Activated T-helper 1 cell treated with anti-CD3 and anti-CD28 coated beads, Interleukin-12 subunit alpha, Interleukin-12 subunit beta, Interleukin-2, Interleukin-4 antibody, amounts not matched to agents 30 ng/mL and 10 ng/mL and 1 ng/mL, durations not matched to agents 14 hours and 24 hours and 36 hours (primary cell): Measurements from ENCODE around the gene CDK12. TPM values are rescaled to one million over a fixed set of nuclear protein-coding genes. Genes with fewer than 3 reads are reported as not detected.
"Not testable (repeated sequence)": the region's sequence is repeated elsewhere in the genome, so short reads cannot be mapped to it uniquely, and the experiment has no call there.

ENCODE experiments used
- DNase-seq: peaks from one replicate; pipeline ENCODE4 v3.0.0; 2021; ENCODE audit warnings: low spot score
- H3K27ac Mint-ChIP-seq: one replicate; pipeline ENCODE4 v1.8.0; 2021; ENCODE audit warnings: mild to moderate bottlenecking, mixed read lengths
- H3K27me3 Mint-ChIP-seq: one replicate; pipeline ENCODE4 v1.8.0; 2022; ENCODE audit warnings: mild to moderate bottlenecking, moderate library complexity, mixed read lengths; ENCODE audit not compliant: insufficient read depth
- H3K36me3 Mint-ChIP-seq: one replicate; pipeline ENCODE4 v1.8.0; 2021; ENCODE audit warnings: low read depth, mixed read lengths
- H3K4me1 Mint-ChIP-seq: one replicate; pipeline ENCODE4 v1.8.0; 2021; ENCODE audit warnings: low read depth, mixed read lengths
- H3K4me3 Mint-ChIP-seq: one replicate; pipeline ENCODE4 v1.8.0; 2021; ENCODE audit warnings: mild to moderate bottlenecking, moderate library complexity, mixed read lengths
- H3K9me3 Mint-ChIP-seq: one replicate; pipeline ENCODE4 v1.8.0; 2021; ENCODE audit warnings: mixed read lengths
- intact Hi-C: fragments of 100-400 bp; cut with micrococcal nuclease; formaldehyde crosslinking; loops from one replicate; pipeline ENCODE4 v1.15.1; 2024
- total RNA-seq: library from RNA; stranded (reverse); gene quantifications from 2 replicates; pipeline ENCODE4 v1.2.3, GENCODE V29; 2022

CDK12 gene
- total RNA-seq, 1 donor from 2014 or later, result 97.4 TPM

DNA sequence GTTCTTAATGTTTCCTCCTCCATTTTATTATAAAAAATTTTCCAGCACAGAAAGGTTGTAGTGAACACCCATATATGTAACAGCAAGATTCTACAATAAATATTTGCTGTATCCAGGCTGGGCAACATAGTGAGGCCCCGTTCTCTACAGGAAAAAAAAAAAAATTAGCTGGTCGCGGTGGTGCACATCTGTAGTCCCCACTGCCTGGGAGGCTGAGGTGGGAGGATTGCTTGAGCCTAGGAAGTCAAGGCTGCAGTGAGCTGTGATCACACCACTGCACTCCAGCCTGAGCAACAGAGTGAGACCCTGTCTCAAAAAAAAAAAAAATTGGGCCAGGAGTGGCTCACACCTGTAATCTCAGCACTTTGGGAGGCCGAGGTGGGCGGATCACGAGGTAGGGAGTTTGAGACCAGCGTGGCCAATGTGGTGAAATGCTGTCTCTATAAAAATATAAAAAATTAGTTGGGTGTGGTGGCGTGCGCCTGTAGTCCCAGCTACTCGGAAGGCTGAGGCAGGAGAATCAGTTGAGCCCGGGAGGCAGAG is 3.4 kb downstream of the CDK12 start:
- Mint-ChIP-seq H3K4me1 (peaks cover 57% of the 10 kb centered on the region), H3K36me3 (peaks cover 32% of the 10 kb centered on the region), H3K4me3 (peak overlapping the region; percentile 95)
- intact Hi-C loops, result loop anchor here (5.0 kb wide), 3 partner anchors 173 to 463 kb away; partner anchors contain the start of genes CACNB1, LRRC3C, ORMDL3 and STARD3
- not testable (repeated sequence) for H3K27ac Mint-ChIP-seq, DNase-seq, H3K27me3 Mint-ChIP-seq, H3K9me3 Mint-ChIP-seq

DNA sequence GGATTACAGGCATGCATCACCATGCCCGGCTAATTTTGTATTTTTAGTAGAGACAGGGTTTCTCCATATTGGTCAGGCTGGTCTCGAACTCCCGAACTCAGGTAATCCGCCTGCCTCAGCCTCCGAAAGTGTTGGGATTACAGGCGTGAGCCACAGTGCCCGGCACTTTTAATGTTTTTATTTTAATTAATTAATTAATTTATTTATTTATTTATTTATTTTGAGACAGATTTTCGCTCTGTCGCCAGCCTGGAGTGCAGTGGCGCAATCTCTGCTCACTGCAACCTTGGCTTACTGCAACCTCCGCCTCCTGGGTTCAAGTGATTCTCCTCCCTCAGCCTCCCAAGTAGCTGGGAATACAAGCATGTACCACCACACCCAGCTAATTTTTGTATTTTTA is 7.3 kb downstream of the CDK12 start:
- intact Hi-C loops, H3K4me3 Mint-ChIP-seq, H3K27ac Mint-ChIP-seq, H3K27me3 Mint-ChIP-seq, H3K9me3 Mint-ChIP-seq, DNase-seq: not testable (repeated sequence)
- peaks cover 29% of the 10 kb centered on the region for H3K36me3 Mint-ChIP-seq
- H3K4me1 Mint-ChIP-seq, result peaks cover 42% of the 10 kb centered on the region

DNA sequence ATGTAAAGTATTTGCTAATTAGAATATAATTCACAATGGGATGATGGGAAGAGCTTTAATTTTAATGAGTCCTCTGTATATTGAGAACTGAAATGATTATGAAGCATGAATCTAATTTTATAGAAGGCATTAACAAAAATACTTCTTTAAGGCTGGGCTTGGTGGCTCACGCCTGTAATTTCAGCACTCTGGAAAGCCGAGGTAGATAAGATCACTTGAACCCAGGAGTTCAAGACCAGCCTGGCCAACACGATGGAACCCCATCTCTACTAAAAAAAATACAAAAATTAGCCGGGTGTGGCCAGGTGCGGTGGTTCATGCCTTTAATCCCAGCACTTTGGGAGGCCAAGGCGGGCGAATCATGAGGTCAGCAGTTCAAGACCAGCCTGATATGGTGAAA is 12.0 kb downstream of the CDK12 start:
- H3K9me3 Mint-ChIP-seq, result no peaks in the 10 kb centered on the region
- H3K27ac Mint-ChIP-seq, result no peak overlapping the region
- H3K4me1 Mint-ChIP-seq, result peaks cover 7% of the 10 kb centered on the region
- no peak for DNase-seq
- peaks cover 23% of the 10 kb centered on the region for H3K36me3 Mint-ChIP-seq
- no peak overlapping the region for H3K4me3 Mint-ChIP-seq
- intact Hi-C loops, result no loop called here
- H3K27me3 Mint-ChIP-seq, result no peaks in the 10 kb centered on the region

DNA sequence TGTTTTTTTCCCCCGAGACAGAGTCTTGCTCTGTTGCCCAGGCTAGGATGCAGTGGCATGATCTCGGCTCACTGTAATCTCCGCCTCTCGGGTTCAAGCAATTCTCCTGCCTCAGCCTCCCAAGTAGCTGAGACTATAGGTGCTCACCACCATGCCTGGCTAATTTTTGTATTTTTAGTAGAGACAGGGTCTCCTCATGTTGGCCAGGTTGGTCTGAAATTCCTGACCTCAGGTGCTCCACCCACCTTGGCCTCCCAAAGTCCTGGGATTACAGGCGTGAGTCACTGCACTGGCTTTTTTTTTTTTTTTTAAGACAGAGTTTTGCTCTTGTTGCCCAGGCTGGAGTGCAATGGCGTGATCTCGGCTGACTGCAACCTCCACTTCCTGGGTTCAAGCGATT is 18.3 kb downstream of the CDK12 start:
- H3K27me3 Mint-ChIP-seq, DNase-seq: not testable (repeated sequence)

DNA sequence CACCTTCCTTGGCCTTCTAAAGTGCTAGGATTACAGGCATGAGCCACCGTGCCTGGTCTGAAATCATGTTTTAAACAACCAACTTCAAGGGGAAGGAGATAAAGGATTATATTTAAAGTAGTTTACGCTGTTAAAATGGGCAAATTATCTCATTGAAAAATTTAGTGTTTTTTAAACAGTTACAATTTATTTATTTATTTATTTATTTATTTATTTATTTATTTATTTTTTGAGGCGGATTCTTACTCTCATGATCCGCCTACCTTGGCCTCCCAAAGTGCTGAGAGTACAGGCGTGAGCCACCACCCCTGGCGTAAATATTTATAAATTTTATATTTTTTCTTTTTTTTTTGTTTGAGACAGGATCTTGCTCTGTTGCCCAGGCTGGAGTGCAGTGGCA is 22.2 kb downstream of the CDK12 start:
- DNase-seq, result no peak
- no peak overlapping the region for H3K4me3 Mint-ChIP-seq
- no peaks in the 10 kb centered on the region for H3K27me3 Mint-ChIP-seq
- H3K9me3 Mint-ChIP-seq, result no peaks in the 10 kb centered on the region
- H3K27ac Mint-ChIP-seq, result no peak overlapping the region
- intact Hi-C loops, result no loop called here
- H3K4me1 Mint-ChIP-seq, result peaks cover 6% of the 10 kb centered on the region
- peaks cover 14% of the 10 kb centered on the region for H3K36me3 Mint-ChIP-seq

More for the DNA sequence above, 18.3 kb downstream of the CDK12 start:
- peaks cover 13% of the 10 kb centered on the region for H3K36me3 Mint-ChIP-seq
- intact Hi-C loops, H3K4me3 Mint-ChIP-seq, H3K9me3 Mint-ChIP-seq, H3K4me1 Mint-ChIP-seq, H3K27ac Mint-ChIP-seq: not testable (repeated sequence)

- no peaks in the 10 kb centered on the region for H3K27me3 Mint-ChIP-seq
- no peak overlapping the region for H3K27ac Mint-ChIP-seq
- intact Hi-C loops, result no loop called here
- peaks cover 14% of the 10 kb centered on the region for H3K36me3 Mint-ChIP-seq
- DNase-seq, result no peak
- no peak overlapping the region for H3K4me3 Mint-ChIP-seq
- H3K9me3 Mint-ChIP-seq, result no peaks in the 10 kb centered on the region
- H3K4me1 Mint-ChIP-seq, result peaks cover 6% of the 10 kb centered on the region
Observed at GRCh38 chr17:39484178-39484577, 22.9 kb downstream of the CDK12 start.

GRCh38 chr17:39485555-39485954 is 24.3 kb downstream of the CDK12 start:
- no peak for DNase-seq
- Mint-ChIP-seq H3K4me3 (no peak overlapping the region), H3K4me1 (peaks cover 9% of the 10 kb centered on the region), H3K36me3 (peaks cover 14% of the 10 kb centered on the region), H3K27me3 (no peaks in the 10 kb centered on the region), H3K9me3 (no peaks in the 10 kb centered on the region), H3K27ac (no peak overlapping the region)
- intact Hi-C loops, result no loop called here

GRCh38 chr17:39486242-39486641 is 25.0 kb downstream of the CDK12 start:
- H3K9me3 Mint-ChIP-seq, result no peaks in the 10 kb centered on the region
- H3K27ac Mint-ChIP-seq, result no peak overlapping the region
- intact Hi-C loops, result no loop called here
- peaks cover 16% of the 10 kb centered on the region for H3K36me3 Mint-ChIP-seq
- peaks cover 11% of the 10 kb centered on the region for H3K4me1 Mint-ChIP-seq
- no peak for DNase-seq
- no peak overlapping the region for H3K4me3 Mint-ChIP-seq
- no peaks in the 10 kb centered on the region for H3K27me3 Mint-ChIP-seq

GRCh38 chr17:39487490-39487889 is 26.2 kb downstream of the CDK12 start:
- Mint-ChIP-seq H3K4me1 (peaks cover 11% of the 10 kb centered on the region), H3K36me3 (peaks cover 14% of the 10 kb centered on the region)
- H3K9me3 Mint-ChIP-seq, DNase-seq, H3K27ac Mint-ChIP-seq, intact Hi-C loops, H3K27me3 Mint-ChIP-seq, H3K4me3 Mint-ChIP-seq: not testable (repeated sequence)

DNA sequence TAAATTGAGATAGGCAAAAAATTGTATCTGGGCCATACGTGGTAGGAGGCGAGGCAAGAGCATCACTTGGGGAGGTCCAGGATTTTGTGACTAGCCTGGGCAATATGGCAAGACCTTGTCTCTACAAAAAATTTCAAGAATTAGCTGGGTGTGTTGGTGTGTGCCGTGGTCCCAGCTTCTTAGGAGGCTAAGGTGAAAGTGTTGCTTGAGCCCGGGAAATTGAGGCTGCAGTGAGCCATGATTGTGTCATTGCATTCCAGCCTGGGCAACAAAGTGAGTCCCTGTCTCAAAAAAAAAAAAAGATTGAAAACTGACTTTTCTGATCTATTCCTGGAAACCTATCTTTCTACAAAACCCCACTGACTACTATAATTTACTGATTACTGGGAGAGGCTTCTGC is 26.7 kb downstream of the CDK12 start:
- no peak overlapping the region for H3K4me3 Mint-ChIP-seq
- intact Hi-C loops, result no loop called here
- H3K36me3 Mint-ChIP-seq, result peaks cover 17% of the 10 kb centered on the region
- peaks cover 11% of the 10 kb centered on the region for H3K4me1 Mint-ChIP-seq
- no peak for DNase-seq
- no peaks in the 10 kb centered on the region for H3K27me3 Mint-ChIP-seq
- H3K27ac Mint-ChIP-seq, result no peak overlapping the region
- H3K9me3 Mint-ChIP-seq, result no peaks in the 10 kb centered on the region

GRCh38 chr17:39496921-39497320 is 35.6 kb downstream of the CDK12 start:
- H3K4me3 Mint-ChIP-seq, intact Hi-C loops, H3K4me1 Mint-ChIP-seq, H3K27ac Mint-ChIP-seq, H3K9me3 Mint-ChIP-seq, H3K27me3 Mint-ChIP-seq, DNase-seq: not testable (repeated sequence)
- peaks cover 27% of the 10 kb centered on the region for H3K36me3 Mint-ChIP-seq

GRCh38 chr17:39507511-39507910 is 46.2 kb downstream of the CDK12 start:
- H3K27ac Mint-ChIP-seq, result no peak overlapping the region
- intact Hi-C loops, result no loop called here
- H3K9me3 Mint-ChIP-seq, result no peaks in the 10 kb centered on the region
- no peak for DNase-seq
- H3K36me3 Mint-ChIP-seq, result peaks cover 51% of the 10 kb centered on the region
- no peaks in the 10 kb centered on the region for H3K27me3 Mint-ChIP-seq
- no peak overlapping the region for H3K4me3 Mint-ChIP-seq
- H3K4me1 Mint-ChIP-seq, result no peaks in the 10 kb centered on the region

DNA sequence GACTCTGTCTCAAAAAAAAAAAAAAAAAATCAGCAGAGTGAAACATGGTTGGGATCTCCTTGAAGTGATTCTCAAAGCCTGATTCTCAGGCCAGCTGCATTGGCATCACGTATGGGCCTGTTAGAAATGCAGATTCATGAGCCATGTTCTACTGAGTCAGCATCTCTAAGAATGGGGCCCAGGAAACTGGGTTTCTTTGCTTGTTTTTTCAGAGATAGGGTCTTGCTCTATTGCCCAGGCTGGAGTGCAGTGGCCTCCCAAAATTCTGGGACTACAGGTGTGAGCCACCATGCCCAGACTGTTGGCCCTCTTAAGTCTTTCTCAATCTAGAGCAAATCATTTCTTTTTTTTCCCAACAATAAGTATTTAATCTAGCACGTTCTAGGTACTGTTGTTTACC is 47.7 kb downstream of the CDK12 start:
- H3K9me3 Mint-ChIP-seq, result no peaks in the 10 kb centered on the region
- peaks cover 7% of the 10 kb centered on the region for H3K4me1 Mint-ChIP-seq
- DNase-seq, result no peak
- H3K27ac Mint-ChIP-seq, result no peak overlapping the region
- no peaks in the 10 kb centered on the region for H3K27me3 Mint-ChIP-seq
- no peak overlapping the region for H3K4me3 Mint-ChIP-seq
- H3K36me3 Mint-ChIP-seq, result peaks cover 49% of the 10 kb centered on the region
- intact Hi-C loops, result no loop called here

DNA sequence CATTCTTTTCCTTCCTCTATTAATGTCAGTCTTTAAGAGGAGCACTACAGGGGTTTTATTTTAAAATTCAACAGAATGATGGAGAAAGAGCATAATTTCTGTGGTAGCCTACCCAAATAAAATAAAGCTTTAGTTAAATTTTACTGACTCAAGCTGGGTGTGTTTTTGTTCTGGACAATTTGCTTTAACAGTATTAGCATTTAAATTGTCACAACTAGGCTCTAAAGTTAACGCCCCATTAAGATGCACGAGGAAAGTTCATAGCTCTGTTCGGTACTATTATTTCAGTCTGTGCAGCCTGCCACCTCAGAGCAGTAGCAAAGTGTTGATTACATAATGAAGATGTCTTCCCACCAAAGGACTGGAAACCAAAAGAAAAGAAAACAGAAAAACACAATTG is 52.0 kb downstream of the CDK12 start:
- Mint-ChIP-seq H3K27ac (no peak overlapping the region), H3K4me1 (peaks cover 7% of the 10 kb centered on the region), H3K4me3 (no peak overlapping the region), H3K9me3 (no peaks in the 10 kb centered on the region), H3K36me3 (peaks cover 44% of the 10 kb centered on the region), H3K27me3 (no peaks in the 10 kb centered on the region)
- intact Hi-C loops, result no loop called here
- no peak for DNase-seq
